GM21723 (cell line): ENCODE results near the gene MT1H.
"Not testable (repeated sequence)": the region's sequence is repeated elsewhere in the genome, so short reads cannot be mapped to it uniquely, and the experiment has no call there.

Experiments used
- ATAC-seq: cut with Tn5 transposase; IDR thresholded peaks from one replicate; pipeline ENCODE4 v1.9.1; 2021; ENCODE audit warnings: mild to moderate bottlenecking, moderate library complexity; ENCODE audit not compliant: unreplicated experiment

MT1H gene

DNA sequence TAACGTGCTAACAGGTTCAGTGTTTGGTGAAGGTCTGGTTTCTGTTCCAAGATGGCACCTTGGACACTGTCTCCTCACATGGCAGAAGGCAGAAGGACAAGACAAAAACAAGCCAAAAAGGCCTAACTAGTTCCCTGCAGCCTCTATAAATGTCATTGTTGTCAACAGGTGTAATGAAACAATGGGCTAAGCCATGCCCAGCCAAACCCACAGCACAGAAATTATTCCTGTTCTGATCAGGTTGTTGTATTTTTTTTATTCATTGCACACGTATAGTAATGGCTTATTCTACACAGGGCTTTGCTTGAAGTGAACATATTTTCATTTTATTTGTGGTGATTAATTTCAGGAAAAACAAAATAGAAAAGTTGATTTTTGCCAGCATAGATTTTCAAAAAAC lies 44.2 kb downstream of the MT1H start:
- ATAC-seq: no peak

DNA sequence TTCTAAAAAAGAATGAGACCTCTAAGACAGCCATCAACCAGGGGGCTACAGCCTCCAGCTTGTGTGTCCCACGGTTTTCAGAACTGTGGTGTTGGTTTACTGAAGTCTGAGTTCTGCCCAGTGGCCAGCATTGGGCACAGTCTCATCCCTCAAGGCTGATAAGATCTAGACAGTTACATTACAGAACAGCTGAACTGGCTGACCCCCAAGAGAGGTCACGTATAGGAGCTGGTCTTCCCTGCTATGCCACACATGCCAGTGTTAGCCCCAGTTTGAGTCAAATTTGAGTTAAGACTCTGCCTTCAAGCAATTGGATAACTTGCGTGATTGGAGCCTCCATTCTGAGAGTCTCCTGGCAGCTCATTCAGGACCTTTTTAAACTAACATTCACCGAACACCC lies 45.5 kb downstream of the MT1H start:
- ATAC-seq: no peak

DNA sequence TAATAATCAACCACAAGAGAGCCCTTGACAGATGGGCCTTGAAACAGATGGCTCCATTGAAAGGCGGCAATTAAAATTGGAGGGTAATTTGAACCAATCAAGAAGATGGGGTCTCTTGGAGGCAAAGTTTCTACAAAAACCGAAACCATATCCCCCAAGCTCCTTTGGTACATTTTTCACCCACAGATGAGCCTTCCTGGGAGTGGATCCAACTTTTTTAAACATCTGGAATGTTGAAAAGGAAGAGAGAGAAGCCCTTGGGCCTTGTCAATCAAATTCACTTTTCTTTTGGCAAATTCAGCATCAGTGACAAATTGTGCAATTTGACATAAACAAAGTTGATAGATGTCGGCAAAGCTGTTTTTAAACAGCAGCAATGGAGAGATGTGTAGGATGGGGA lies 47.1 kb downstream of the MT1H start:
- ATAC-seq: no peak

DNA sequence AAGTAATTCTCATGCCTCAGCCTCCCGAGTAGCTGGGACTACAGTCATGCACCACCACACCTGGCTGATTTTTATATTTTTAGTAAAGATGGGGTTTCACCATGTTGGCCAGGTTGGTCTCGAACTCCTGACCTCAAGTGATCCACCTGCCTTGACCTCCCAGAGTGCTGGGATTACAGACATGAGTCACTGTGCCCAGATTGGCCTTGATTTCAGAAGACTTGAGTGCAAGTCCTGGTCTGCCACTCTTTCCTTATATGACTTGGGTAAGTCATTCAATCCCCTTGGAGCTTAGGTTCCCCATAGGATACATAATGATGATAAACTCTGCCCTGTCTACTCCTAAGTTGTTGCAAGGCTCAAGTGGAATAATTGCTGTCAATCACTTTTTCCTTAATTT lies 47.9 kb downstream of the MT1H start:
- not testable (repeated sequence) for ATAC-seq
